ENCODE results near the gene OR52B4.

OR52B4 gene

DNA sequence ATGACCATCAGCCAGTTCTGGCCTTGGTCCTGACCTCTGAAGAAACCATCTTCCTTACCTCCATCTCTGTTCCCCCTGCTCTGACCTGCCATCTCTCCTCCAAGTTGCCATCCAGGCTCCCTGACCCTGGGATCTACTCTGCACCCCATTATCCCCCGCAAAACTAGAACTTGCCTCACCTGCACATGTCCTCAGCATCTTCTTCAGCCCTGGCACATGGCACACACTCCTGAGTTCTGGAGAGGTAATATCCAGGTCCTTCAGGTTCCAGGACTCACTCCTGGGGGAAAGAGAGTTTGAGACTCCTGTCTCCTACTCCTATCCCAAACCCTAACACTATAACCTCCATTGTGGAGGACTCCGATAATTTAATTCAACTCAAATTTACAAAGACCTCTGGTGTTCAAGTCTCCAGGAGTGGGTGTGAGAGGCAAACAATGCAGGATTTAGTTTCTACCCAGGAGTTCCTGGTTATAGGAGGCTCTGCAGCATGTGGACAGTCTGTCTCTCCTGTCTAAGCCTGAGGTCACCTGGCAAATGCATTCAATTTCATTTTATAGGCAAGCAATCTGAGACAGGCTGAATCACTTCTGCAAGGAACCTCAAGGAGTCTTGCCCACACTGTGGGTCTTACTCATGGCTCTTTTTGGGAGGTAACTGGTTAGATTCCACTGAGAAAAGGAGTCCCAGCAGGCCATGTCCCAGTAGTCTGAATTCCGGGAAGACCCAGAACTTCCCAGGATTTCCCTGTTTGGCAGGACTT lies 18.0 kb upstream of the OR52B4 start:
- no peaks in the 10 kb centered on the region for H3K9me3 ChIP-seq (ENCODE audit: insufficient read depth, low read length, severe bottlenecking)
- H3K27ac ChIP-seq (ENCODE audit: low read length), result no peak overlapping the region

DNA sequence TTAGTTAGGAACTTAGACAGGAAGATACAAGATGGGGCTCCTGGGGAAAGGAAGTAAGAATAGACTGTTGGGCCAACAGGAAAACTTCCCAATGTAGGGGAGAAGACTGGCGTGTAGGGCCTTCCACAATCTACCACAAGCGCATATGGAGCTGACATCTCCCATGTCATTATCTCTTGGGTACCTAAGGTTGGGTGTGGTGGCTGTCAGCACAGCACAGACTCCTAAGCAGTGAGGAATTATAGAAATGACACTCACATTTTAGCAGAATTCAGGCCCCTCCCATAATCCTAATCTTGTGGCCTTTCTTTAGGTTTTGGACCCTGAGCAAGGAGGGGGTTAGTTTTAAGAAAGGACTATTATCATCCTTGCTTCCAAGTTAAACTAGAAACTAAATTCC lies 13.7 kb upstream of the OR52B4 start:
- peaks cover 17% of the 10 kb centered on the region for H3K36me3 ChIP-seq (ENCODE audit: insufficient read depth, low read length)
- no peak overlapping the region for H3K4me2 ChIP-seq (ENCODE audit: insufficient read depth, low read length)
- DNase-seq (no peak), ATAC-seq (ENCODE audit: insufficient read depth, low read depth) (no peak)
- H4K20me1 ChIP-seq (ENCODE audit: insufficient read depth, low read length), result no peaks in the 10 kb centered on the region
- H3K27ac ChIP-seq (ENCODE audit: low read length), result no peak overlapping the region
- H3K9me3 ChIP-seq (ENCODE audit: insufficient read depth, low read length, severe bottlenecking), result no peaks in the 10 kb centered on the region
- no peak overlapping the region for H2AFZ ChIP-seq (ENCODE audit: low read depth, low read length)
- peaks cover 7% of the 10 kb centered on the region for H3K27me3 ChIP-seq (ENCODE audit: insufficient read depth, low read length, poor library complexity)
- no peaks in the 10 kb centered on the region for H3K4me1 ChIP-seq (ENCODE audit: insufficient read depth, low read length)
- H3K79me2 ChIP-seq (ENCODE audit: insufficient read depth, low read length), result no peaks in the 10 kb centered on the region
- no peak overlapping the region for H3K4me3 ChIP-seq (ENCODE audit: low read depth in 1 of 2, low read length in 2 of 2)
- TF ChIP-seq EZH2 (IDR thresholded peaks at IDR 0.05; ENCODE audit: borderline replicate concordance, low read depth, low read length, severe bottlenecking), result no peak
- TF ChIP-seq, protein P1, sequence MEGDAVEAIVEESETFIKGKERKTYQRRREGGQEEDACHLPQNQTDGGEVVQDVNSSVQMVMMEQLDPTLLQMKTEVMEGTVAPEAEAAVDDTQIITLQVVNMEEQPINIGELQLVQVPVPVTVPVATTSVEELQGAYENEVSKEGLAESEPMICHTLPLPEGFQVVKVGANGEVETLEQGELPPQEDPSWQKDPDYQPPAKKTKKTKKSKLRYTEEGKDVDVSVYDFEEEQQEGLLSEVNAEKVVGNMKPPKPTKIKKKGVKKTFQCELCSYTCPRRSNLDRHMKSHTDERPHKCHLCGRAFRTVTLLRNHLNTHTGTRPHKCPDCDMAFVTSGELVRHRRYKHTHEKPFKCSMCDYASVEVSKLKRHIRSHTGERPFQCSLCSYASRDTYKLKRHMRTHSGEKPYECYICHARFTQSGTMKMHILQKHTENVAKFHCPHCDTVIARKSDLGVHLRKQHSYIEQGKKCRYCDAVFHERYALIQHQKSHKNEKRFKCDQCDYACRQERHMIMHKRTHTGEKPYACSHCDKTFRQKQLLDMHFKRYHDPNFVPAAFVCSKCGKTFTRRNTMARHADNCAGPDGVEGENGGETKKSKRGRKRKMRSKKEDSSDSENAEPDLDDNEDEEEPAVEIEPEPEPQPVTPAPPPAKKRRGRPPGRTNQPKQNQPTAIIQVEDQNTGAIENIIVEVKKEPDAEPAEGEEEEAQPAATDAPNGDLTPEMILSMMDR (IDR thresholded peaks at IDR 0.05; ENCODE audit: borderline replicate concordance, extremely low read depth, low read length, poor library complexity, severe bottlenecking), result no peak
- no peak overlapping the region for H3K9ac ChIP-seq (ENCODE audit: low read depth, low read length)

More for the DNA sequence above, 18.0 kb upstream of the OR52B4 start:
- Histone ChIP-seq H4K20me1 (ENCODE audit: insufficient read depth, low read length) (no peaks in the 10 kb centered on the region), H3K4me2 (ENCODE audit: insufficient read depth, low read length) (no peak overlapping the region), H3K4me3 (ENCODE audit: low read depth in 1 of 2, low read length in 2 of 2) (no peak overlapping the region), H3K79me2 (ENCODE audit: insufficient read depth, low read length) (no peaks in the 10 kb centered on the region), H3K9ac (ENCODE audit: low read depth, low read length) (no peak overlapping the region), H3K27me3 (ENCODE audit: insufficient read depth, low read length, poor library complexity) (no peaks in the 10 kb centered on the region), H3K4me1 (ENCODE audit: insufficient read depth, low read length) (no peaks in the 10 kb centered on the region), H2AFZ (ENCODE audit: low read depth, low read length) (no peak overlapping the region), H3K36me3 (ENCODE audit: insufficient read depth, low read length) (peaks cover 49% of the 10 kb centered on the region)
- TF ChIP-seq, protein P1 (IDR thresholded peaks at IDR 0.05; ENCODE audit: borderline replicate concordance, extremely low read depth, low read length, poor library complexity, severe bottlenecking), result no peak
- TF ChIP-seq EZH2 (IDR thresholded peaks at IDR 0.05; ENCODE audit: borderline replicate concordance, low read depth, low read length, severe bottlenecking), result no peak
- no peak for DNase-seq
- ATAC-seq (ENCODE audit: insufficient read depth, low read depth), result no peak

DNA sequence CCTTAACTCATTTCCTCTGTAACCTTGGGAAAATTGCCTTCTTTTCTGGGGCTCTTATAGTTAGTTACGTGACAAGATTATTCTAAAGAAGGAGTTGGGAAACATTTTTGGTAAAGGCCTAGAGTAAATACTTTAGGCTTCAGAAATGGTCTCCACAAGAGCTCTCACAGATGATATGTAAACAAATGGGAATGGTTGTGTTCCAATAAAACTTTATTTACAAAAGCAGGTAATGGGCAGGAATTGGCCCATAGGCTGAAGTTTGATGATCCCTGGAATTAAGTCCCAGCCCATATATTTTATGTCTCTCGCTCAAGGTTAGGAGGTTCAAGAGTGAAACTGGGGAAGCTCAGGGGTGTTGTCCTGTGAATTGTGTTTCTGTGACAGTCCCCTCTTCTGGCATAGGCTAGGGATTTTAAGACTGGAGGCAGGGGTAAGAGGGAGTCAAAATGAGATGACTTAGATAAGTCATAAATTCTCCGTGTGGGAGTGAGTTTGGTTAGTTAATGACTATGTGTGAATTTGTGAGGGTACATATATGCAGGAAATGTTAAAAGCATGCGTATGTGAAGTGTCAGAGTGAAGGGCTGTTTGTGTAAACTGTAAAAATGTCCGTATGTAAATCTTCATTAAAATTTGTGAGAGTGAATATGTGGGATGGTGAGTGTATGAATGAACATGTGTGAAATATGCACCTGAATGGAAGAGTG lies 7.4 kb upstream of the OR52B4 start:
- no peaks in the 10 kb centered on the region for H4K20me1 ChIP-seq (ENCODE audit: insufficient read depth, low read length)
- no peak for ATAC-seq (ENCODE audit: insufficient read depth, low read depth)
- no peak overlapping the region for H3K4me3 ChIP-seq (ENCODE audit: low read depth in 1 of 2, low read length in 2 of 2)
- H3K27ac ChIP-seq (ENCODE audit: low read length), result no peak overlapping the region
- H3K9me3 ChIP-seq (ENCODE audit: insufficient read depth, low read length, severe bottlenecking), result no peaks in the 10 kb centered on the region
- no peaks in the 10 kb centered on the region for H3K36me3 ChIP-seq (ENCODE audit: insufficient read depth, low read length)
- no peaks in the 10 kb centered on the region for H3K79me2 ChIP-seq (ENCODE audit: insufficient read depth, low read length)
- peaks cover 19% of the 10 kb centered on the region for H3K27me3 ChIP-seq (ENCODE audit: insufficient read depth, low read length, poor library complexity)
- no peak overlapping the region for H3K9ac ChIP-seq (ENCODE audit: low read depth, low read length)
- no peaks in the 10 kb centered on the region for H3K4me1 ChIP-seq (ENCODE audit: insufficient read depth, low read length)
- H2AFZ ChIP-seq (ENCODE audit: low read depth, low read length), result no peak overlapping the region
- H3K4me2 ChIP-seq (ENCODE audit: insufficient read depth, low read length), result no peak overlapping the region
- TF ChIP-seq EZH2 (IDR thresholded peaks at IDR 0.05; ENCODE audit: borderline replicate concordance, low read depth, low read length, severe bottlenecking), result no peak
- TF ChIP-seq, protein P1 (IDR thresholded peaks at IDR 0.05; ENCODE audit: borderline replicate concordance, extremely low read depth, low read length, poor library complexity, severe bottlenecking), result no peak
- DNase-seq, result no peak
